ENCODE measurements around the gene ESRRG. TPM values are rescaled to one million over a fixed set of nuclear protein-coding genes. Genes with fewer than 3 reads are reported as not detected.

Gene ESRRG
- under 1 TPM in 1 of 2 donors, not detected in 1; 0.09 TPM for total RNA-seq
- long read RNA-seq, donor 1: 0 reads
- long read RNA-seq, donor 2: 0 reads

DNA sequence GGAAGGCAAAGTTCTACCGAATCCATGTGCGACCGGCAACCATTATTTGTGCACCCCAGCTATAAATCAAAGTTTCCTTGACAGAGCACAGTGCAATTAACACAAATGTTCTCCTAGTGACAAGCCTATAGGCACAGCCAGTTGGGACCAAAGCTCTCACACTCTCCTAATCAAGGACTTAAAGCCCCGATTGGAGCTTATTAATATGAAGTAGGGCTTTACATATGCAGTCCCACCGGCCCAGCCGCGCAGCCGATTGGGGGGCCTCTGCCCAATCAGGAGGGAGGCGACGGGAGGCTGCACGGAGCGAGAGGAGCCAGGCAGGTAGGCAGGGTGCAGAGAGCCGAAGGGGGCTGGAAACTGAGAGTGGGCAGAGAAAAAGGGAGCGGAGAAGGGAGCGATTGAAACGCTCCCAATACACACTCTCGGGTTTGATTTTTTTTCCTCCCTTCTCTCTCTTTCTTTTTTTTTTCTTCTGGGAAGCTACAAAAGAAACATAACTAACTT, at the start of gene ESRRG:
Gene ESRRG, minus strand, starts transcription at position 156 of the 507 bp plus-strand sequence. Its CDS starts 130 bp downstream, at position 26.
- intact Hi-C loops (cut with DNase I): no loop called here
- no peak for DNase-seq (ENCODE audit: low spot score)

GRCh38 chr1:216771922-216772321, 48.7 kb upstream of the ESRRG start:
- intact Hi-C loops (cut with DNase I): no loop called here
- DNase-seq (ENCODE audit: low spot score): no peak

DNA sequence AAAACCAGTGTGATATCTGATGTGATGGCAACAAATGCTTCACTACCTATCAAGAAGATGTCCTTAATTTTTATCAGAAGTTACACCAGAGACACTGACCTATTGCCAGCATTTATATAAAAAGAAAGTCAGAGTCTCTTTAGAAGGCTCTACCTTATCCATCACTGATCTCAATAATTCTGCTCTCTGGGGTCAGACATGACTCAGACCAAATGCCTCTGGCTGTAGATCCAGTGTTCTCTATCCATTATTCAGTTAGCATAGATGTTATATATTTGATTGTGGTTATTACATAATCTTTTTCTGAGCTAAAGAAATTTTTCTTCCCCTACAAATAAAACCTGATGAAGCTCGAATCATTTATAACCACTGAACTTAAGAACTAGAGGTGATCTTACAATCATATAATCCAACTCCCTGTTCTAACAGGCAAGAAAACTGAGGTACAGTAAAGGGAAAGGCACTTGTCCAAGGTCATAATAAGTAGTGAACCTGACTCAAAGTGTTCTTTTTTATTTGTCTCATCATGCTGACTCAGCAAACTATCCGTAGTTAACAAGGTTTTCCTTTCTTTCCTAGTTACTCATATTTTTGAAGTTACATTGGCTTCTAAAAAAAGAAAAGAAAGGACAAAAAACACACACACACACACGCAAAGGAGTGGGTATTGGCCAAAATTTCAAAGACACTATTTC, 43.6 kb upstream of the ESRRG start:
- DNase-seq (ENCODE audit: low spot score): no peak
- intact Hi-C loops (cut with DNase I): no loop called here

- DNase-seq (ENCODE audit: low spot score): no peak
- intact Hi-C loops (cut with DNase I): no loop called here
Measured at GRCh38 chr1:216765346-216766300, 42.4 kb upstream of the ESRRG start.

DNA sequence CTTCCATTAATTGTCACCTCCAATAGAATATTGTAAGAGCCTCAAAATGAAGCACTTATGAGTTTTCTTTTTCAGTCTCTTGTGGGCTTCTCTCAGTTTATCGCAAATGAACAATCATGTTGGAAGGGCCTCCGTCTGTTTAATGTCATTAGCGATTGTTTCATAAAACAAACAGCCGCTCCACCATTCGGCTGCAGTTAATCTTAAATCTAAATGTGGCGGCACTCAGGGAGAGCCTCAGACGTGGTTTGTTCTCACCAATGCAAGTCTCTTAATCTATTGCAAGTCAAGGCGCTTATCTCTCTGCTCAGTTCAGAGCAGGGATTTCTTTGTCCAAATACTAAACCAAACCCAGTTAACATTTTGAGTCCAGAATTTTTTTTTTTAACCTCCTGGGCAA, 34.9 kb upstream of the ESRRG start:
- intact Hi-C loops (cut with DNase I): no loop called here
- DNase-seq (ENCODE audit: low spot score): no peak

DNA sequence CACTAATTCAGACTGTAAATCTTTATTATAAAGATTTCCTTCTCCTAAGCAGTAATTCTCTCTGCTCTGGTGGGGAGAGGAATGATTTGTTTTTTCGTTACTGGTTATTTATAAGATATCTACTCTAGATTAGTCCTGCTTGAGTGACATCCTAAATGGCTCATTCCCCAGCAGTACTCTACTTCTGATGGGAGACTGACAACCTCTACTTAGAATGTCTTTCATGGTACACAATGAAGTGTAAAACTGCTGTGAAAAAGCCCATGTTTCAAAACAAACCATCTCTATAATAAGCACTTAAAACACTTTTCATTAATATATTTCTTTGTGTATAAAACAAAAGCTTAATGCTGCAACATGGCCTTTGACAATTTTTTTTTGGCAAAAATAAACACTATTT, 33.9 kb upstream of the ESRRG start:
- intact Hi-C loops (cut with DNase I): no loop called here
- DNase-seq (ENCODE audit: low spot score): no peak

DNA sequence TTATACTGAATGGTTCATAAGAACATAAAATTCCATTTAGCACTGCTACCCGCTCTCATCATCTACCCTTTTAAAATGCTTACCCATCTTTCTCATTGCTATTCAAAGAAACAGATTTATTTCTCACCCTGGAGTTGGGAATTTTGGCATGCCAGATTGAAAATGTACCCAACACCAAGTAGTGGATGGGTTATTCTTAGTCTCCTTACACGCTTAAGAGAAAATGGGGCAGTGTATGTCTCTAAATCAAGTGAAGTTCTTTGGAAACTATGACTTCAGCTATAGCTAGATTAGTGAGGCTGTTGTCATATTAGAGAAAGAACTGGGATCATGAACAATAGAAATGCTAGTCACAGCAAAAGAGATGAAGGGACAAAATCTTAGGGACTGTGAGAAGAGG, 27.7 kb upstream of the ESRRG start:
- no peak for DNase-seq (ENCODE audit: low spot score)
- intact Hi-C loops (cut with DNase I): no loop called here

- intact Hi-C loops (cut with DNase I): no loop called here
- no peak for DNase-seq (ENCODE audit: low spot score)
Measured at GRCh38 chr1:216750031-216750627, 26.9 kb upstream of the ESRRG start.

DNA sequence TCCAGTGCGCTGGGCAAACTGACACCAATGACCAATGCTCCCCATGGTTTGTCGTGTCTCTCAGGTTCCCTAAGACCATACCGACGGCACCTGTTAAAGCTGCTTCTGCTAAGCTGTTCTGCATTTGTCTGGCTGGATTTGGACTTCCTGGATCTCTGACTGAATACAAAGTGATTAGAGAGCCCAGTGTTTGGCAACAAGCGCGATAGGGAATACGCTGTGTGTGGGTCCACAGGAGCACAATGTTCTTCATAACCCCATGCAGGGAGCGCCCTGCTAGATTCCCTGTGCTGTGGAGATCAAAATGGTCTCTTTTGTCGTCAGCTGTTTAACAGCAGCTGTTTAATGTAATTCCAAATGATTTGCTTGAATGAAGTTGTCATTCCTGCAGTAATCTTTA, 26.0 kb upstream of the ESRRG start:
- intact Hi-C loops (cut with DNase I): no loop called here
- DNase-seq (ENCODE audit: low spot score): no peak

GRCh38 chr1:216742625-216743024, 19.4 kb upstream of the ESRRG start:
- DNase-seq (ENCODE audit: low spot score): no peak
- intact Hi-C loops (cut with DNase I): no loop called here

- DNase-seq (ENCODE audit: low spot score): no peak
- intact Hi-C loops (cut with DNase I): no loop called here
Measured at GRCh38 chr1:216740331-216740730, 17.1 kb upstream of the ESRRG start.

- intact Hi-C loops (cut with DNase I): no loop called here
- no peak for DNase-seq (ENCODE audit: low spot score)
Measured at GRCh38 chr1:216739793-216740192, 16.6 kb upstream of the ESRRG start.

DNA sequence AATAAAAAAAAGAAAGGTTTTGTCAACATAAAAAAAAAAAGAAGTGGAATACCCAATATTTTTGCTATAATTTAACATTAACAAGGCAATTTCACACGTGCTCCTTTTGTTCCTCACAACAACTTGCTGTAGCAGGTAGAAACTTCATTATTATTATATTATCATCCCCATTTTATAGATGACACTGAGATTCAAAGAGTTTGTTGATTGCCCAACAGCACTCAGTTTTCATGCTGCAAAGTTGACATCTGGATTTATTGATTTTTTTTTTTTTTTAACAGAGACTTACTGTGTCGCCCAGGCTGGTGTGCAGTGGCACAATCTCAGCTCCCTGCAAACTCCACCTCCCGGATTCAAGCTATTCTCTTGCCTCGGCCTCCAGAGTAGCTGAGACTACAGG, 8.9 kb upstream of the ESRRG start:
- DNase-seq (ENCODE audit: low spot score): no peak

DNA sequence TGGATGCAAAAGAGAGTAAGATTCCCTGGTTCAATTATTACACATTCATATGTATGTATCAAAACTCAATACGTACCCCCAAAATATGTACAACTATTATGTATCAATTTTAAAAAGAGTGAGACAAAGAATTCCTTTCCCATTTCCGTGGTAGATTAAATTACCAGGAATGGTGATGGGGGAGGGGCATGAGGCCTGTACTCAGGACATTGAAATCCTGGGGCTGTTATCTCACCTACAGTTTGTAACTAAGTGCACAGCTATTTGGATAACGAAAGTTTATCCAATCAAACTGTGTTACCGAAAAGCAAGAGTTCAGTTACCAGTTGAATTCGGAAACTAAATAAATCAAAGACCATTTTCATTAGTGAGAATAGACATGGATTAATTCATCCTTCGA, 8.3 kb upstream of the ESRRG start:
- no peak for DNase-seq (ENCODE audit: low spot score)
- intact Hi-C loops (cut with DNase I): no loop called here

More for the DNA sequence above, 8.9 kb upstream of the ESRRG start:
- intact Hi-C loops (cut with DNase I): no loop called here

DNA sequence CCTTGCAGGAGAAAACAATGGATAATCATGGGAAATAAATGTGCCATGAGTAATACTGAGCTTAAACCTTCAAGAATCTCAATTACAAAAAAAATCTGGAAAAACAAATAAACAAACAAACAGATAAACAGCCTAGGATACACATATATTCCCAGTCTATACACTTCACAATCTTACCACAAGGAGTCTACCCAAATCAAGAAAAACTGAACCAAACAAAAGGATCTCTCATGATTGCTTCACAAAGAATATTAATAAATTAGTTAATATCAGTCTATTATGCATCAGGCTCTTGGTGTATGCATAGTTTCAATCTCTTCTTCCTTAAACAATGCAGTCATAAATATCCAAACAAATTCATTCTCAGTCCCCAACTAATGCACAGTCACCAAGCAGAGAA, 3.2 kb upstream of the ESRRG start:
- DNase-seq (ENCODE audit: low spot score): no peak
- intact Hi-C loops (cut with DNase I): no loop called here

- intact Hi-C loops (cut with DNase I): no loop called here
Measured at GRCh38 chr1:216722821-216723220, 408 bp downstream of the ESRRG start.

GRCh38 chr1:216721863-216722262, 1.4 kb downstream of the ESRRG start:
- DNase-seq (ENCODE audit: low spot score): no peak
- intact Hi-C loops (cut with DNase I): no loop called here

More at GRCh38 chr1:216722821-216723220, 408 bp downstream of the ESRRG start:
- no peak for DNase-seq (ENCODE audit: low spot score)

GRCh38 chr1:216721062-216721461, 2.2 kb downstream of the ESRRG start:
- intact Hi-C loops (cut with DNase I): no loop called here
- DNase-seq (ENCODE audit: low spot score): no peak

GRCh38 chr1:216711712-216712111, 11.5 kb downstream of the ESRRG start:
- DNase-seq (ENCODE audit: low spot score): no peak
- intact Hi-C loops (cut with DNase I): no loop called here

Measured in posterior vena cava (tissue), 2 donors.